Pancreas (tissue), 10 donors: ENCODE results near the gene INSYN1. TPM values are rescaled to one million over a fixed set of nuclear protein-coding genes. Genes with fewer than 3 reads are reported as not detected.

Experiments
- ATAC-seq, 4 donors: fragments of 200-7000 bp; cut with Tn5 transposase; one replicate each; pipeline versions ENCODE4 v1.8.0 to v1.9.1; 2020; ENCODE audit warnings: mild to moderate bottlenecking in 4 of 4, moderate library complexity in 4 of 4
- DNase-seq, 6 donors: peaks; one replicate each; pipeline ENCODE4 v3.0.0-alpha.2; 2020
- FAIRE-seq: peaks from 2 replicates; lab custom pipeline; 2012; peaks lifted over from hg19 to GRCh38; lab: Jason Lieb, UNC
- H3K27ac ChIP-seq, 4 donors: fragments of 200-600 bp; sonication (generic); 1 replicate in 3 of 4; 2 replicates in 1 of 4; pipeline versions ENCODE4 v1.5.0 to v1.8.0; 2020
- H3K27me3 ChIP-seq, 4 donors: fragments of 200-600 bp; one replicate each; pipeline ENCODE4 v1.8.0; 2021
- H3K36me3 ChIP-seq, 3 donors: fragments of 200-600 bp; sonication (generic) in 1 of 3; one replicate each; pipeline versions ENCODE4 v1.5.0 to v1.8.0; 2020 to 2021
- H3K4me1 ChIP-seq, 3 donors: fragments of 200-600 bp; one replicate each; pipeline ENCODE4 v1.8.0; 2021
- H3K4me3 ChIP-seq, 4 donors: fragments of 200-600 bp; sonication (generic) in 2 of 4; one replicate each; pipeline versions ENCODE4 v1.5.0 to v1.8.0; 2020 to 2021
- H3K9me3 ChIP-seq, 4 donors: fragments of 200-600 bp; one replicate each; pipeline ENCODE4 v1.8.0; 2021
- whole genome bisulfite sequencing, 2 donors: extraction: QIAGEN DNeasy Blood & Tissue Kit; methylation state at CpG; one replicate each; pipeline ENCODE4 v1.1.7; 2013; 5-methylcytosine and 5-hydroxymethylcytosine counted together
- intact Hi-C, 3 donors: fragments of 100-400 bp; cut with DNase I; formaldehyde crosslinking; loops; one replicate each; pipeline versions ENCODE4 v1.11.1 to v1.14.2; 2022
- polyA plus RNA-seq, 2 donors: library from polyadenylated mRNA; stranded (reverse); fragments of 200-250 nt; gene quantifications; one replicate each; pipeline ENCODE4 v1.2.3, GENCODE V29; 2013
- total RNA-seq, 6 donors: library from RNA; stranded (reverse); fragmentation: NEBNext Ultra II Directional in 4 of 6; extraction: Animal tissue kit (Norgen Biotek cat#: 25700) in 4 of 6; gene quantifications; one replicate each; pipeline versions ENCODE4 v1.2.1 to v1.2.4, GENCODE V29; 2021 to 2023
- TF ChIP-seq, protein P1 (sequence below), 4 donors: fragments of 200-600 bp; sonication (generic) in 3 of 4; IDR thresholded peaks; one replicate each; pipeline versions ENCODE4 v1.5.0 to v1.8.0; 2021; ENCODE audit warnings: antibody characterized with exemption in 4 of 4
- donor health status: healthy with polysubstance abuse.
- donor health status: DM: no; HTN: no; CAD: no; lungs with moderate emphysema.
- donor health status: DM: no; HTN: no; CAD: no.
- donor health status: control.
- donor health status: control.
- donor health status: Bipolar disorder and iron deficiency.
- donor health status: DM: yes; HTN: yes; CAD: no.
- donor health status: DM: no; HTN: no; CAD: no.
- donor health status: DM: no; HTN: no; CAD: no.
- donor health status: DM: yes; HTN: yes; CAD: no.

INSYN1 gene
- total and polyA plus RNA-seq, 8 donors: 0.42 to 28.2 (median 1.7) TPM

DNA sequence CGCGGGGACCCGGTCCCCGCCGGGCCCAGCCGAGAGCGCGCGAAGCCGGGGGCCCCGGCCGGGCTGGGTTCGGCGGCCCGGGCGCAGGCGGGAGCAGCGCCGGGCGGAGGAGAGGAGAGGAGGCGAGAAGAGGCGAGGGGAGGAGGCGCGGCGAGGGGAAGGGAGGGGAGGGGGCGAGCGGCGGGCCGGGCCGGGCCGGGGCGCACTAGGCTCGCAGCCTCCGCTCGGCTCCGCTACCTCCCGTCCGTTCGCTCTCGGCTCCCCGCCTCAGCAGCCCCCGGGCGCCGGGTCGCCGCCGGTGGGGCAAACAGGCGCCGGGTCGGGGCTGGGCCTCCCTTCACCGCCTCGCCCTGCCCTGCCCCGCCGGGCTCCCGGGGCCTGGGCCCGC lies 351 bp downstream of the INSYN1 start:
- ATAC-seq (peak; percentile 41 to 70 (median 56)), FAIRE-seq (no peak), DNase-seq (peak in 3 of 6 donors; percentile 15 to 68 (median 65))
- TF ChIP-seq, protein P1, sequence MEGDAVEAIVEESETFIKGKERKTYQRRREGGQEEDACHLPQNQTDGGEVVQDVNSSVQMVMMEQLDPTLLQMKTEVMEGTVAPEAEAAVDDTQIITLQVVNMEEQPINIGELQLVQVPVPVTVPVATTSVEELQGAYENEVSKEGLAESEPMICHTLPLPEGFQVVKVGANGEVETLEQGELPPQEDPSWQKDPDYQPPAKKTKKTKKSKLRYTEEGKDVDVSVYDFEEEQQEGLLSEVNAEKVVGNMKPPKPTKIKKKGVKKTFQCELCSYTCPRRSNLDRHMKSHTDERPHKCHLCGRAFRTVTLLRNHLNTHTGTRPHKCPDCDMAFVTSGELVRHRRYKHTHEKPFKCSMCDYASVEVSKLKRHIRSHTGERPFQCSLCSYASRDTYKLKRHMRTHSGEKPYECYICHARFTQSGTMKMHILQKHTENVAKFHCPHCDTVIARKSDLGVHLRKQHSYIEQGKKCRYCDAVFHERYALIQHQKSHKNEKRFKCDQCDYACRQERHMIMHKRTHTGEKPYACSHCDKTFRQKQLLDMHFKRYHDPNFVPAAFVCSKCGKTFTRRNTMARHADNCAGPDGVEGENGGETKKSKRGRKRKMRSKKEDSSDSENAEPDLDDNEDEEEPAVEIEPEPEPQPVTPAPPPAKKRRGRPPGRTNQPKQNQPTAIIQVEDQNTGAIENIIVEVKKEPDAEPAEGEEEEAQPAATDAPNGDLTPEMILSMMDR (IDR thresholded peaks at IDR 0.05): no peak
- H3K4me3 ChIP-seq: peak overlapping the region in 3 of 4 donors; percentile 38 to 55 (median 46)
- no peak overlapping the region for H3K27ac ChIP-seq
- WGBS, 2 donors: 0 to 1% methylated on average over 9 to 55 of the region's 56 CpGs
- H3K27me3 ChIP-seq: no peaks in the 10 kb centered on the region
- no peaks in the 10 kb centered on the region for H3K9me3 ChIP-seq
- no peaks in the 10 kb centered on the region for H3K36me3 ChIP-seq
- intact Hi-C loops: no loop called here
- no peaks in the 10 kb centered on the region for H3K4me1 ChIP-seq

DNA sequence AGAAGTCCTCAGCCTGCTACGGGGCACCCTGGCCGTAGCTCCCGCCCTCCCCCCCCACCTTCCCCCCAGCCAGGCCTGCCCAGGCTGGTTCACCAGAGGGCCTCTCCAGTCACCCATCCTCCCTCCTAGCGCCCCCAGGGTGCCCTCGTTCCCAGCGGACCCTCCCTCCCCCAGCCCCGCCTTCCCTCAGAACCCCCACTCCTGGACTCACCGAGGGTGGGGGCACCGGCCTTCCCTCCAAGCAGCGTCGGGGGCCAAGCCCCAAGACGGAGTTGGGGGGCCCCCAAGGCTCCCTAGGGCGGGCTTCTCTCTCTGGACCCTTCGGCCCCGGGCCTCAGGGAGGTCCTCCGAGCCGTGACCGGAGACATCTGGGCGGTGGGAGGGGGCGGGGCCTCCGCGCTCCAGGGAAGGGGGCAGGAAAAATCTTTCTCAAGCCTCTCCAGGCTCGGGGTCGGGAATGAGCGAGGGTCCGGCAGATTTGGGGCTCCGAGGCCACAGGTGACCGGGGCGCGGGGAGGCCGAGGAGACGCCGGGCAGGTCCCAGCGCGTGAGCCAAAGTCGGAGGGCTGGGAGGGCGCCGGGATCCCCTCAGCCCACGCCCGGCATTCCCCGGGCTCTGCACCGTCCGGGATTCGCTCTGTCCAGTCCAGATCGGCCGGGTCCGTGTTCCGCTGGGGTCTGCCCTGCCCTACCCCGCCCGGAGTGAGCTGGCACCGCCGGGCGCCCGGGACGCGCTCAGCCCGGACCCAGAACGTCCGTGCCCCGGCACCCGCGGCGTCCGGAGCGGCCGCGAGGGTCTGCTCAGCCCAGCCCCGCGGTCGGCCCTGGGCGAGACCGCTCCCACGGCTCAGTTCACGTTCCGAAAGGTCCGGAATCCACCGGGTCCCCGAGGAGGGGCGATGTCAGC lies 999 bp downstream of the INSYN1 start:
- intact Hi-C loops: no loop called here
- no peaks in the 10 kb centered on the region for H3K9me3 ChIP-seq
- no peaks in the 10 kb centered on the region for H3K4me1 ChIP-seq
- no peaks in the 10 kb centered on the region for H3K27me3 ChIP-seq
- no peak overlapping the region for H3K27ac ChIP-seq
- DNase-seq (peak in 3 of 6 donors; percentile 31 to 63 (median 61)), FAIRE-seq (no peak), ATAC-seq (peak; percentile 22 to 59 (median 42))
- WGBS, 2 donors: 1 to 2% methylated on average over 49 to 79 of the region's 79 CpGs
- TF ChIP-seq, protein P1 (IDR thresholded peaks at IDR 0.05): no peak
- H3K36me3 ChIP-seq: no peaks in the 10 kb centered on the region
- peak overlapping the region in 3 of 4 donors; percentile 38 to 55 (median 46) for H3K4me3 ChIP-seq

DNA sequence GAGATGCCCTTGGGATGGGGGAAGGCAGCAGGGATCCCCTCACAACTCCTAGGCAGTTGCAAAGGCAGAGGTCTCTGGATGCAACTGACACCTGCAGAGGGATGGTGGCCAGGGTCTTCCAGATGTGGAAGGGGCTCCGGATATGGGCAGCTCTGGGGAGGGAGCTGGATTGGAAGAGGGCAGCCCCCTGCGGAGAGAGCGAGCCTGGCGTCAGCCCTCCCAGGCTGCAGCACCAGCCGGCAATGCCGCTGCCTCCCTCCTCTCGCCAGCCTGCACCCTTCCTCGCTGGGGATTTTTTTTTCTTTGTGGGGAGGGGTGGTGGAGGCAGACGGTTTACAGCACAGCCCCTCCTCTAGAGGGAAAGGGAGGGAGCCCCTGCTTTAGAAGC lies 1.6 kb downstream of the INSYN1 start:
- no peak overlapping the region for H3K27ac ChIP-seq
- no peaks in the 10 kb centered on the region for H3K4me1 ChIP-seq
- intact Hi-C loops: no loop called here
- peak in 1 of 6 donors; percentile 32 for DNase-seq
- H3K4me3 ChIP-seq: peak overlapping the region in 1 of 4 donors; percentile 55
- peak in 1 of 4 donors; percentile 9 for ATAC-seq
- no peaks in the 10 kb centered on the region for H3K9me3 ChIP-seq
- no peak for FAIRE-seq
- no peaks in the 10 kb centered on the region for H3K27me3 ChIP-seq
- no peaks in the 10 kb centered on the region for H3K36me3 ChIP-seq
- TF ChIP-seq, protein P1 (IDR thresholded peaks at IDR 0.05): no peak
- 53% methylated on average over 6 to 9 of the region's 9 CpGs for WGBS, 2 donors

DNA sequence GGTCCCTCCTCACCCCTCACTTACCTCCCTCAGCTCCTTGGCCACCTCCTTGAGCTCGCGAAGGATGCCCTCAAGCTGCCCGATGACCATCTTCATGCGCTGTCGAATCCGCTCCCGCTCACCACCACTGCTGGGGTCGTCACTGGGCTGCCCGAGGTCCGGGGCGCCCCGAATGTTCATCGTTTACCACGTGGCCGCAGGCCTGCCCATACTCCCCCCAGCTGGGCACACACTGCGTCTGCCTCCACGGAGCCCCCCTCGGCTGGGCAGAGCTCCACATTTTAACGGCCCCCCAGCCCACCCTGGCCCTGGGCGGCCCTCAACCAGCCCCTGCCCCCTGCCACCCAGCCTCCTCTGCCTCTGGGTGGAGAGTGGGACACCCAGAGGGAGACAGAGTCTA lies 2.2 kb downstream of the INSYN1 start:
- FAIRE-seq (no peak), DNase-seq (peak in 1 of 6 donors; percentile 43), ATAC-seq (no peak)
- TF ChIP-seq, protein P1 (IDR thresholded peaks at IDR 0.05): no peak
- H3K4me3 ChIP-seq: no peak overlapping the region
- no peak overlapping the region for H3K27ac ChIP-seq
- H3K36me3 ChIP-seq: no peaks in the 10 kb centered on the region
- H3K27me3 ChIP-seq: no peaks in the 10 kb centered on the region
- H3K9me3 ChIP-seq: no peaks in the 10 kb centered on the region
- 83 to 87% methylated on average over 20 of the region's 20 CpGs for WGBS, 2 donors
- H3K4me1 ChIP-seq: no peaks in the 10 kb centered on the region
- intact Hi-C loops: no loop called here

DNA sequence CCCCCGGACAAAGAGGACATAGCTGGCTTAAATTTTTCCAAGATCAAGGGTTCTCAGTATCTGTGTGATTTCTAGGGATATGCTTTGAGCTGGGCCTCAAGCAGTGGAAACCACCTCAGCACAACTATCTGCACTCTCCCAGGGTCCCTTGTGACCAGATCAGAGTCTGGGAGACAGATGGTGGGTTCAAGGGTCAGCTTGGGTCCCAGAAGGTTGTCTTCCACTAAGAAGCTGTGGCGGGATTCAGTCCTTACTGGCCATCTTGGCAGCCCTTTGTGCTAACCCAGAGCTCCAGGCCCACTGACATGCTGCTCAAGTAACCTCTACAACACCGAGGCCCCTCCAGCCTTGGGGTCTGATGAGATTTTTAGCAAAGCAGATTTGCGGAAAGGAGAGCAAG lies 2.7 kb downstream of the INSYN1 start:
- Histone ChIP-seq H3K36me3 (no peaks in the 10 kb centered on the region), H3K4me1 (no peaks in the 10 kb centered on the region), H3K27ac (no peak overlapping the region), H3K4me3 (no peak overlapping the region), H3K27me3 (no peaks in the 10 kb centered on the region), H3K9me3 (no peaks in the 10 kb centered on the region)
- DNase-seq (peak in 1 of 6 donors; percentile 13), ATAC-seq (no peak), FAIRE-seq (no peak)
- TF ChIP-seq, protein P1 (IDR thresholded peaks at IDR 0.05): no peak
- WGBS, 2 donors: 82 to 87% methylated on average over 4 of the region's 4 CpGs
- intact Hi-C loops: no loop called here
